Measurements from ENCODE around the gene UBQLN1. TPM values are rescaled to one million over a fixed set of nuclear protein-coding genes. Genes with fewer than 3 reads are reported as not detected.

The UBQLN1 gene
- total RNA-seq, 1 donor, result 112 TPM

DNA sequence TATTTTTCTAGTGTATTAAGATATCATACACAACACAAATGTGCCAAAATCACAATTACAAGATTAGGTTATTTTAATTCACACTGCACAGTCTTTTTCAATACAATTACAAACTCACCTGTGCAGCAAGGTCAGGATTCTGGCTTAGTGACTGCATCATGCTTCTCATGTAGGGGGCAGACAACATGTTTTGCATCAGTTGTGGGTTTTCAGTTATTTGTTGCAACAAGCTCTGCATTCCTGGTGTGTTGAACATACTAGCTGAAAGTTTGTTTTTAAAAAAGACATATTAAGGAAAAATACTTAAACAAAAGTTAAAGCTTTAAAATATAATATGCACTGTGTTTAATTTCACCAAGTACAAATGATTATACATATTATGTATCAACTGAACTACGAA lies 38.7 kb downstream of the UBQLN1 start:
- no peak overlapping the region for H3K4me3 ChIP-seq (ENCODE audit: low read depth, low read length)
- no peak for DNase-seq (ENCODE audit: low read depth)
- TF ChIP-seq, protein P1, sequence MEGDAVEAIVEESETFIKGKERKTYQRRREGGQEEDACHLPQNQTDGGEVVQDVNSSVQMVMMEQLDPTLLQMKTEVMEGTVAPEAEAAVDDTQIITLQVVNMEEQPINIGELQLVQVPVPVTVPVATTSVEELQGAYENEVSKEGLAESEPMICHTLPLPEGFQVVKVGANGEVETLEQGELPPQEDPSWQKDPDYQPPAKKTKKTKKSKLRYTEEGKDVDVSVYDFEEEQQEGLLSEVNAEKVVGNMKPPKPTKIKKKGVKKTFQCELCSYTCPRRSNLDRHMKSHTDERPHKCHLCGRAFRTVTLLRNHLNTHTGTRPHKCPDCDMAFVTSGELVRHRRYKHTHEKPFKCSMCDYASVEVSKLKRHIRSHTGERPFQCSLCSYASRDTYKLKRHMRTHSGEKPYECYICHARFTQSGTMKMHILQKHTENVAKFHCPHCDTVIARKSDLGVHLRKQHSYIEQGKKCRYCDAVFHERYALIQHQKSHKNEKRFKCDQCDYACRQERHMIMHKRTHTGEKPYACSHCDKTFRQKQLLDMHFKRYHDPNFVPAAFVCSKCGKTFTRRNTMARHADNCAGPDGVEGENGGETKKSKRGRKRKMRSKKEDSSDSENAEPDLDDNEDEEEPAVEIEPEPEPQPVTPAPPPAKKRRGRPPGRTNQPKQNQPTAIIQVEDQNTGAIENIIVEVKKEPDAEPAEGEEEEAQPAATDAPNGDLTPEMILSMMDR (IDR thresholded peaks at IDR 0.05; ENCODE audit: insufficient read depth, low read length), result no peak

DNA sequence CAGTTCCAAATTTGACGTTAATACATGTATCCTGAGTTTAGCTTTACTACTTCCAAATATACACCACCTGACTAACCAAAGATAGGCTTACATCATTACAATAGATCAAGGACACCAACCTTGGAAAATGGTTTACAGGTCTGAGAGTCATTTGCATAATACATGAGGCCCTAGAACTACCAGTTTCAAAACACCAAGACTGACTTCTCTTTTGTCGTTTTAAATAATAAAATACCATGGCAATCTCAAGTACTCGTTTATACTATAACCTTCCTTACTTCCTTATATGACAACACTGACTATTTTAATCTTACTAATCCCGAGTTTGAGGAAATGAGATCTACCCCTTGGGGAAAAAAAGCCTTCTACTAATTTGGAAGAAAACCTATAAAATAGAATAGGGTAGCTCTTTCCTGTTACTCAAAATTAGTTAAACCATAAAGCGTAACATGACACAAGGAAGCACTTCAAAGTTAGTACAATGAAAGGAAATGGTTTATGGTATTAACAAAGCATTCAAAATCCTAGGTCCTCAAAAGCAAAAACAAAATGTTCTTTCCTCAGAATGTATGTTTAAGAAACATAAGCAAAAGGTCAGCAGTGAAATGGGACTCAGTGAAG lies 42.1 kb downstream of the UBQLN1 start:
- no peak for DNase-seq (ENCODE audit: low read depth)
- no peak overlapping the region for H3K4me3 ChIP-seq (ENCODE audit: low read depth, low read length)
- TF ChIP-seq, protein P1 (IDR thresholded peaks at IDR 0.05; ENCODE audit: insufficient read depth, low read length), result no peak

DNA sequence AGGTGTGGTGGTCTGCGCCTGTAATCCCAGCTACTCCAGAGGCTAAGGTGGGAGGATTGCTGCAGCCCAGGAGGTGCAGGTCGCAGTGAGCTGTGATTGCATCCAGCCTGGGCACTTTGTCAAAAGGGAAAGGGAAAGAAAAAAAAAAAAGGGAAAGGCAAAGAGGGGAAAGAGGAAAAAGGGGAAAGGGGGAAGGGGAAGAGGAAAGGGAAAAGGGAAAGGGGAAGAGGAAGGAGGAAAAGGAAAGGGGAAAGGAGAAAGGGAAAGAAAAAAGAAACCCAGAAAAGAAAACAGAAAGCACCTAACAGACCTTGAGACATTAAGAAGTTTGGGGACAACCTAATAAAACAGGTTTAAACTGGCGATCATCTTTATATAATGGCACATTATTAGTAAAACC lies 44.8 kb downstream of the UBQLN1 start:
- DNase-seq (ENCODE audit: low read depth), result no peak
- H3K4me3 ChIP-seq (ENCODE audit: low read depth, low read length), result no peak overlapping the region
- TF ChIP-seq, protein P1 (IDR thresholded peaks at IDR 0.05; ENCODE audit: insufficient read depth, low read length), result no peak

DNA sequence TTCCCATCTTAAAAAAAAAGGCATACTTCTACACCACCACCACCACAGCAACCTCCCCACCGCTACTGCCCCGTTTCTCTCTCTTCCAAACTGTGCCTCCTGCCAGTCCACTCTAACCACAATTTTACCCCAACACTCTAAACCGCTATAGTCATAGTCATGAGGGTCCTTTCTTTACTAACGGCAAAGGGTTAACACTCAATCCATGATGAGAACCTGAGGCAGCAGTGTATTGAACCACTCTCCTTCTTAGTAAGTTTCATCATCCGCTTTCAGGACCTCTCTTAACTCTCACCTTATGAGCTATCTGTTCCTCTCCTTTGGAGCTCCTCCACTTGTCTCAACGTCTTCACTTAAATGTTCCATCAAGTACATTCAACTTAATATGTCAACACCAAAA lies 50.8 kb downstream of the UBQLN1 start:
- DNase-seq (ENCODE audit: low read depth), result no peak
- no peak overlapping the region for H3K4me3 ChIP-seq (ENCODE audit: low read depth, low read length)
- TF ChIP-seq, protein P1 (IDR thresholded peaks at IDR 0.05; ENCODE audit: insufficient read depth, low read length), result no peak

DNA sequence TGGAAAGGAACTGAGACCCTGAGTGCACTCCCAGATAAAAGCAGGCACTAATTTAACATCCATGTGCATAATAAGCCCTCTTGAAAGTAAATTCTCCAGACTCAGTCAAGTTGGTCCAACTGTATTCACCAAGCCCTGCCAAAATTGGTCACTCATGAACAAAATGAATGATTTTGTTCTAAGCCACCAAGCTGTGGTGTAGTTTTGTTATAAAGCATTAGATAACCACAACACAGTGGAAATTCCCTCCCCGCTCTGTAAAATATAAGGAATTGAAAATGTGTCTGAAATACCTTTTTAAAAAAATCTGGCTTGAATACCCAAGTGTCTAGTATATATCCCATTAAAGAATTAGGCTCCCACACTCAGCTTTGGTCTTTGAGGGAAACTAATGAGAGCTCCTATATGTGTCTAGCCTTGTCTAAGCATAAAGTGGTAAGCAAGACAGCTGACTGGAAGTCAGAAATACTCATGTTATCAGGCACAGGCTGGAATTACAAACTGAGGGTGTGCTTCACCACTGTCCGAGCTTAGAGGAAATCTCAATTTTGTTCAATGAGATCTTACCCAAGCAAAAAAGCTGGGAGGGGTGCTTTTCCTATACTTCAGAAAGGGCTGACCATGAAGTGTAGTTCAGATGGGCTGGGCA lies 51.6 kb downstream of the UBQLN1 start:
- TF ChIP-seq, protein P1 (IDR thresholded peaks at IDR 0.05; ENCODE audit: insufficient read depth, low read length), result no peak
- no peak for DNase-seq (ENCODE audit: low read depth)
- no peak overlapping the region for H3K4me3 ChIP-seq (ENCODE audit: low read depth, low read length)

DNA sequence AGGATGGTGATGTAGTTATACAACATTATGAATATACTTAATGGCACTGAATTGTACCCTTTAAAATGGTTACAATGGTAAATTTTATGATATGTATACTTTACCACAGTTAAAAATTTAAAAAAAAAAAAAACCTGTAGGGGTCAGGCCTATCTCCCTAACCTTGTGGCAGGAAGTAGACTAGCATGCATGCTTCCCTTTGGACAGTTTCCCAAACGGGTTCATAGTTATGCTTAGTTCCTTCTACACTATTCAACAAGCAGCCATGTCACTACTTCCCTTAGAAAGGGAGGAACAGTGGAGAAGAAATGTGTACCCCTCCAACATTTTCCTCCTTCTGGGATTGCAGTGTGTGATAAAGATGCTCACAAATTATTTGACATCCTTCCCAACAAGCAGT lies 52.3 kb downstream of the UBQLN1 start:
- H3K4me3 ChIP-seq (ENCODE audit: low read depth, low read length), result no peak overlapping the region
- no peak for DNase-seq (ENCODE audit: low read depth)
- TF ChIP-seq, protein P1 (IDR thresholded peaks at IDR 0.05; ENCODE audit: insufficient read depth, low read length), result no peak
